SJCRH30 (cell line): Measurements from ENCODE around the gene C18orf63. TPM values are rescaled to one million over a fixed set of nuclear protein-coding genes. Genes with fewer than 3 reads are reported as not detected.
"Not testable (repeated sequence)": the region's sequence is repeated elsewhere in the genome, so short reads cannot be mapped to it uniquely, and the experiment has no call there.

ENCODE experiments used
- DNase-seq, 2 experiments: peaks; one replicate each; pipeline ENCODE4 v3.0.0-alpha.2; 2015 to 2020
- H3K27ac ChIP-seq: fragments of 250-450 bp; sonication (Bioruptor Pico); 2 replicates; pipeline ENCODE4 v1.5.1; 2020; ENCODE audit warnings: mild to moderate bottlenecking, moderate library complexity
- H3K27me3 ChIP-seq: fragments of 250-450 bp; sonication (Bioruptor Pico); 2 replicates; pipeline ENCODE4 v1.5.1; 2020; ENCODE audit warnings: mild to moderate bottlenecking, moderate library complexity
- H3K36me3 ChIP-seq: fragments of 250-450 bp; sonication (Bioruptor Pico); 2 replicates; pipeline ENCODE4 v1.5.1; 2020; ENCODE audit warnings: mild to moderate bottlenecking, moderate library complexity
- H3K4me1 ChIP-seq: fragments of 250-450 bp; sonication (Bioruptor Pico); 2 replicates; pipeline ENCODE4 v1.5.1; 2020; ENCODE audit warnings: mild to moderate bottlenecking, moderate library complexity
- H3K4me3 ChIP-seq: fragments of 250-450 bp; sonication (Bioruptor Pico); 2 replicates; pipeline ENCODE4 v1.5.1; 2020; ENCODE audit warnings: mild to moderate bottlenecking, moderate library complexity
- H3K9me3 ChIP-seq: fragments of 250-450 bp; sonication (Bioruptor Pico); replicated peaks from 2 replicates; pipeline ENCODE4 v1.5.1; 2020; ENCODE audit warnings: mild to moderate bottlenecking, moderate library complexity
- total RNA-seq: library from RNA; depleted of rRNA; stranded (reverse); fragments of >200 nt; shearing (Covaris generic); gene quantifications from 2 replicates; pipeline ENCODE4 v1.2.3, GENCODE V29; 2014

C18orf63 gene
- total RNA-seq, 1 experiment from 2014 or later: not detected

DNA sequence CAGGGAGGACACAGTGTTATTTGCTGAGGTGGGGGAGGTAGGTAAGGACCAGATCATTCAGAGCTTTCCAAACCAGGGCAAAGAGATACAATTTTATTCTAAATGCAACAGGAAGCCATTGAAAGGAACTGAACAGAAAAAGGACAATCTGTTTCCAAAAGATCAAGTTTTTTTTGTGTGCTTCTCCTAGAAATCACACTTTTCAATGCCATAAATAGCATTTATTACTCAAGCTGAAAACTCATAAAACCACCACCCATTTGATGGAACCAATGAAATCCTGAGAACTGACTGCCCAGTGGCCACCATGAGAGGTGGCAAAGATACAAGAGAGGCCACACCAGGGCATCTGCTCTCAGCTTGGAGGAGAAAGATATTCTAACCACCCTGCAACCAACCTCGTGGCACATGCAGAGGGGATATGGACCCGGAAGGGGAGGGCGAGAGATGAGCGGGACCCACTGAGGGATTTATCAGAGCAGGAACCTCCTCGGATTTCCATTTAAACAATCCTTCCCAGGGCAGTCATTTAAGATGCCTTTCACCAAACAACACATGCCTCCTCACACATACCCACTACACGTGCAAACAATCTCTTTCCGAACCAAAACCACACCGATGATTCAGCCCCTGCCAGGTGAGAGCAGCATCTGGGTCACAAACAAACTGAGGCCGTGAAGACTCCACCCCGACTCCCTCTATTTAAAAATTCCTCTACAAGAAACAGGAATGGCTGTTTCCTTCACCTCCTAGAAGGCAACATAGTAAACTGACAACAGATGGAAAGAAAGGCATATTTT is 32.7 kb upstream of the C18orf63 start:
- Histone ChIP-seq H3K27me3 (no peaks in the 10 kb centered on the region), H3K4me1 (0 out of 2 replicates have a peak, but pooled peaks cover 3% of the 10 kb centered on the region), H3K4me3 (no peak overlapping the region), H3K9me3 (no peaks in the 10 kb centered on the region), H3K36me3 (no peaks in the 10 kb centered on the region), H3K27ac (no peak overlapping the region)
- DNase-seq: no peak

DNA sequence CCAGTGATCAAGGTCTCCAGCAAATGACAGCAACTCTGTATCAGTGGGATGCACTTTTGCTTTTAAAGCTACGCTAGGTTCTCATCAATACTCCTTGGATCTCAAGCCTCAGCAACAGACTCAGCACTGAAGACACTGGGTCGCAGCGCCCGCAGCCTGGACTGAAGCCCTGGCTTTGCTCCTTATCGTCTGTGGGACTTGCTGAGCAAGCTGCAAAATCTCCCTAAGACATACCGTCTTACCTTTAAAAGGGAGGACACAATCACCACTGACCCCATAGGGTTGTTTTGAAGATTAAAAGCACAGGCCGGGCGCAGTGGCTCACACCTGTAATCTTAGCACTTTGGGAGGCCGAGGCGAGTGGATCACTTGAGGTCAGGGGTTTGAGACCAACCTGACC is 32.0 kb upstream of the C18orf63 start:
- H3K4me3 ChIP-seq: no peak overlapping the region
- DNase-seq: no peak
- no peak overlapping the region for H3K27ac ChIP-seq
- H3K9me3 ChIP-seq: no peaks in the 10 kb centered on the region
- no peaks in the 10 kb centered on the region for H3K36me3 ChIP-seq
- no peaks in the 10 kb centered on the region for H3K27me3 ChIP-seq
- H3K4me1 ChIP-seq: 0 out of 2 replicates have a peak, but pooled peaks cover 3% of the 10 kb centered on the region

DNA sequence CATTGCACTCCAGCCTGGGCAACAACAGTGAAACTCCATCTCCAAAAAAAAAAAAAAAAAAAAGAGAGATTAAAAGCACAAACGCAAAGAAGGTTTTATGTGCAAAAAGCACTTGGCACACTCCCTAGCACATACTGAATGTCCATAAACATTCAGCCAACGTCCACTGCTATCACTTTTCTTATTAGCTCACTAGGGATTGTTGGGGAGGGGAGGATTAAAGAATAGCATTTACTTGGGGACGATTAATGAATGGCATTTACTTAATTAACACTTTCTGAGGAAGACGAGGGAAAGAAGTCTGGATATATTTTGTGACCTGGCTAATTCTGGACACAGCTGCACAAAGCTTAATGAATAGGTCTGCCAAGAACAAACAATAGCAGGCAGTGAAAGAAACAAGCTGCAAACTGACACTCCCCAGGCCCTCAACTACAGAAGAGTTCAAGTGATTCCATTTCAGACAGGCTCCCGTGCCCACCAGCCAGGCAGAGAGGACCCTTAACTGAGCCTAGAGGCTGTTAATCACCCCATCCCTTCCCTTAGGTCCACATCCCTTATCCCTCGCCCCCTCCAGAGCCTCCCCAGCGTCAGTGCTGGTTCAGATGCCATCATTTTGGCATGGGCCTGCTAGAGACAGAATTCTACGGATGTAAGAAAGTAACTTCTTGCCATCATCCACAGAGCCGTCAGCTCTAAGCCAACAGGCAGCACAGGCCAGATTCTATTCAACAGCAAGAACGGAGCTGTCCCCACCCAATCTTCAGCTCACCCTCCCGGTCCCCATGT is 31.3 kb upstream of the C18orf63 start:
- H3K27ac ChIP-seq: no peak overlapping the region
- DNase-seq: no peak
- no peak overlapping the region for H3K4me3 ChIP-seq
- H3K36me3 ChIP-seq: no peaks in the 10 kb centered on the region
- no peaks in the 10 kb centered on the region for H3K4me1 ChIP-seq
- H3K27me3 ChIP-seq: no peaks in the 10 kb centered on the region
- H3K9me3 ChIP-seq: no peaks in the 10 kb centered on the region

DNA sequence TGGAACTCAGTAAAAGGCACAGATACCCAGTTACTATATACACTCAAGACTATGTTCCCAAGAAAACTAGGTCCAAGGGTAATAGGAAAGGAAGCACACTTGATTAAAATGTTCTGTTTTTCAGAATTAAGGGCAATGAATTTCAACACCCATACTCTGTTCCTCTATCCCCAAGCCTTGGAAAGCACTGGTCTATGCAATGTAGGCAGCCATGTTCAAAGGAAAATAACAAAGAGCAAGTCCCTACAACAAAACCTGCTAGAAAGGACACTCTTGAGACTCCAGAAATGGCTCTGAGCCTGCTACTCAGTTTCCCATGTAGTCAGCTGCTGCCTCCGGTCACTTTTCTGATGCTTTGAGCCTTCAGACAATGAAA is 30.7 kb upstream of the C18orf63 start:
- no peak for DNase-seq
- Histone ChIP-seq H3K4me3 (no peak overlapping the region), H3K9me3 (no peaks in the 10 kb centered on the region), H3K27ac (no peak overlapping the region), H3K4me1 (no peaks in the 10 kb centered on the region), H3K27me3 (no peaks in the 10 kb centered on the region), H3K36me3 (no peaks in the 10 kb centered on the region)

DNA sequence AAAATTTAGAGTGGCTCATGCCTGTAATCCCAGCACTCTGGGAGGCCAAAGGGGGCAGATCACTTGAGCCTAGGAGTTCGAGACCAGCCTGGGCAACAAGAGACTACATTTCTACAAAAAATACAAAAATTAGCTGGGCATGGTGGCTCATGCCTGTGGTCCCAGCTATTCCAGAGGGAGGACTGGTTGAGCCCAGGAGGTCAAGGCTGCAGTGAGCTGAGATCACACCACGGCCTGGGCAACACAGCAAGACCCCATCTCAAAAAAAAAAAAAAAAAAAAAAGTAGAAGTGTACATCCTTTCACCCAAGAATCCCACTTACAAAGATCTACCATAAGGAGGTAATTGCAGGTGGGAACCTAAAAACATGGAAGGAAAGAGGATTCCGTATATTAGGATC is 30.1 kb upstream of the C18orf63 start:
- not testable (repeated sequence) for H3K27me3 ChIP-seq, H3K36me3 ChIP-seq, H3K27ac ChIP-seq, H3K9me3 ChIP-seq, H3K4me1 ChIP-seq, DNase-seq, H3K4me3 ChIP-seq

DNA sequence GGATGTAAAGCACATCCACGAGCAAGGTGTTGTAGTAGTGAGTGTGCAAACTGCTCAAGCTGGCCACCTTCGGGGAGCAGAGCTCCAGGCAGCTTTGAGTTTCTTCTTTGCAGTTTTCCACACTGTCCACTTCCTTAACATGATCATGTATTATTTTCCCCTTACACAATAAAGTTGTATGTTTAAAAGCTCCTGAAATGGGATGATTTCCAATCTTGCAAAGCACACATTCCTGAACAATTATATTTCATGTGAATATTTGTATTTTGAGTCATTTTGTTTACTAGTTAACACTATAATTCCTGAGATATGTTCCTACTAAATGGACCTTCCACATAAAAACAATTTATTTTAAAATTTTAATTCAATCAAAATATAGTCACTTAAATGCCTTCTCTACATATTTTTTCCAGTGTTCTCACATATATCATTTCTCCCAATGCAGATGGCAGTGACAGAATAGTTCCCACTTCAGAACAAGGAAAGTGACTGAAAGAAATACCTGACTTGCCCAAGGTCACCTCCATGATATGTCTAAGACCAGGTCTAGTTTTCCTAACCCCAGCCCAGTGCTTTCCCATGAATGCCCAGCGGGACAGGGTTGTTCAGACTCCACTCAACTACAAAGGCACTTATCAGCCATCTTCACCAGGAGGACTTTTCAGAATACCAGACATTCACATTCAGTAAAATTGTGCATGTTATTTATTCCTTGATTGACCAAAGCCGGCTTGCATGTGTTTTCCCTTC is 29.4 kb upstream of the C18orf63 start:
- no peak overlapping the region for H3K4me3 ChIP-seq
- no peaks in the 10 kb centered on the region for H3K27me3 ChIP-seq
- H3K9me3 ChIP-seq: no peaks in the 10 kb centered on the region
- no peaks in the 10 kb centered on the region for H3K36me3 ChIP-seq
- no peak for DNase-seq
- no peak overlapping the region for H3K27ac ChIP-seq
- H3K4me1 ChIP-seq: no peaks in the 10 kb centered on the region

DNA sequence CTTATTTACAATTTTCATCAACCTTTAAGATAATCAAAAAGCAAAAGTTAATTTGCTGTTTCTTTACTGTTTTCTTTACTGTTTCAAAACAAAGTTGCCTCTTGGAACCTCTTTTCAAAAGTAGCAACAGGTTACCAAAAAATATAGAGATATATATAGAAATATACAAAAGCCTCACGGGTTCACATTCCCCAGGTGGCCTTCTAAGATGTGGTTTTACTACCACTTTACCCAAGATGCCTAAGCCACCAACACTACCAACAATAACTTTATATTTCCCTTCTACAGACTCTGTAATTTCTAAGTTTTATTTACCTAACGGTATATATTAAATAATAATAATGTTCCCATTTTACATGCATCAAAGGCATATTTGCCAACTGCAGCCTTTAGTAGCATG is 28.8 kb upstream of the C18orf63 start:
- DNase-seq: no peak

DNA sequence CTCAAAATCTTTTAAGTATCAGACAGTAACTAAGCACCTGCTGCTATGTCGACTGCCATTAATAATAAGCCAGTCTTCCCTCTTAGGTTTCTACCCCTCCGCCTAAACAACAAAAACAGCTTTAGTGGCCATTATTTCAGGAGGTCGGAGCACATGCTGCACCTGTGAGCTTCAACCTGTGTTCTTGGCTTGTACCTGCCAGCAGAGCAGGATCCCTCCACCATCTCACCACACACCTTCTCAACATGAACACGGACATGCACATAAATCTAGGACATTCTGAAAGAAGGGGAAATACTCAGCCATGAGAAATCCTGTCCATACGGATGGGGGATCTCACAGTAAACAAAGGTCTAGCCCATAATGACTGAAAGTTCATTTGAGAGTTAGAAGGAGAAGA is 27.6 kb upstream of the C18orf63 start:
- H3K27ac ChIP-seq: no peak overlapping the region
- no peaks in the 10 kb centered on the region for H3K4me1 ChIP-seq
- no peaks in the 10 kb centered on the region for H3K9me3 ChIP-seq
- no peak for DNase-seq
- no peak overlapping the region for H3K4me3 ChIP-seq
- H3K36me3 ChIP-seq: no peaks in the 10 kb centered on the region
- no peaks in the 10 kb centered on the region for H3K27me3 ChIP-seq

More for the DNA sequence above, 28.8 kb upstream of the C18orf63 start:
- no peak overlapping the region for H3K4me3 ChIP-seq
- no peaks in the 10 kb centered on the region for H3K9me3 ChIP-seq
- H3K4me1 ChIP-seq: no peaks in the 10 kb centered on the region
- no peak overlapping the region for H3K27ac ChIP-seq
- no peaks in the 10 kb centered on the region for H3K27me3 ChIP-seq
- no peaks in the 10 kb centered on the region for H3K36me3 ChIP-seq

DNA sequence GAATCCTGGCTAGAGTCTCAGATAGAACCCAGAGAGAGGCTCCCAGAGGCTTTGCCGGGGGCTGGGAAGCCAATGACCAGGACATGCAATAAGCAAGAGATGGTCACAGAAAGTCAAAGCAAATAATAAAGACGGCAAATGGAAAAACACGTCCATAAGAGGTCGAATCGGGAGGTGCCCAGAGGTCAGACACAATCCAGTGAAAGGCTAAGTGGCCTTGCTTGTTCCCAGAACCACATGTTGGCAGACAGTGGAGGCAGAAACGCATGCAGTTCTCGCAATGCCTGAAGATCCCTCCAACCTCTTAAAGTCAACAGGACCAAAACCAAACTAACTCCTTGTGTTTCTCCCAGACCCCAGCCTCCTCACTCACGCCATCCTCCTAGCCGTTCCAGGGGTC is 26.9 kb upstream of the C18orf63 start:
- H3K4me1 ChIP-seq: no peaks in the 10 kb centered on the region
- no peak for DNase-seq
- H3K9me3 ChIP-seq: no peaks in the 10 kb centered on the region
- no peaks in the 10 kb centered on the region for H3K27me3 ChIP-seq
- no peaks in the 10 kb centered on the region for H3K36me3 ChIP-seq
- H3K4me3 ChIP-seq: no peak overlapping the region
- H3K27ac ChIP-seq: no peak overlapping the region

DNA sequence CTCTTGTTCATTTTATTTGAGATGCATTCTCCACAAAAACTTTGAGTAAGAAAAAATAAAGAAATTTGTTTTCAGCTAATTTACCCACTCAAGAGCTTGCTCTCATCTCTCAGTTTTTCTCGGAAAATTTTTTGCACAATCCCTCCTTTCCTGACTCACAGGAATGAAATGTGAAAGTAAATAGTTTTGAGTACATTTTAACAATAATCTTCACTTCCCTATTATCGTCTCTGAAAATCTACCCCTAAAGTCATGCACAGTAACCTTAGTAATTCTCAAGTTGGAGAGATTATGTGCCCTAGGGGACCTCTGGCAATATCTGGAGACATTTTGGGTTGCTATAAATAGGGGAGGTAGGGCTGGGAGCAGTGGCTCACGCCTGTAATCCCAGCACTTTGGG is 26.5 kb upstream of the C18orf63 start:
- Histone ChIP-seq H3K4me1 (no peaks in the 10 kb centered on the region), H3K27me3 (no peaks in the 10 kb centered on the region), H3K4me3 (no peak overlapping the region), H3K27ac (no peak overlapping the region), H3K36me3 (no peaks in the 10 kb centered on the region), H3K9me3 (no peaks in the 10 kb centered on the region)
- DNase-seq: no peak

DNA sequence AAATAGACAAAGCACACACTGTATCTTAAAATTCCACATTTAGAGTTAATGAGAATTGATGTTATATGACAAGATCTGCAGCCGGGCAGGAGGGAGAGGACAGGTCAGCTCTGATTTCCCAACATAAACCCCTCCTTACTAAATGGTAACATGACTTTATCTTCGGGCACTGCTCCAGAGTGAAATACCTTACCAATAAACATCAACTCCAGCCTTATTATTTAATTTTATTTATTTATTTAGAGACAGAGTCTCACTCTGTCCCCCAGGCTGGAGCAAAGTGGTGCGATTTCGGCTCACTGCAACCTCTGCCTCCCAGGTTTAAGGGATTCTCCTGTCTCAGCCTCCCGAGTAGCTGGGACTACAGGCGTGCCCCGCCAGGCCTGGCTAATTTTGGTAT is 25.6 kb upstream of the C18orf63 start:
- no peaks in the 10 kb centered on the region for H3K9me3 ChIP-seq
- H3K4me3 ChIP-seq: no peak overlapping the region
- no peaks in the 10 kb centered on the region for H3K27me3 ChIP-seq
- H3K4me1 ChIP-seq: no peaks in the 10 kb centered on the region
- no peak for DNase-seq
- no peak overlapping the region for H3K27ac ChIP-seq
- H3K36me3 ChIP-seq: no peaks in the 10 kb centered on the region

DNA sequence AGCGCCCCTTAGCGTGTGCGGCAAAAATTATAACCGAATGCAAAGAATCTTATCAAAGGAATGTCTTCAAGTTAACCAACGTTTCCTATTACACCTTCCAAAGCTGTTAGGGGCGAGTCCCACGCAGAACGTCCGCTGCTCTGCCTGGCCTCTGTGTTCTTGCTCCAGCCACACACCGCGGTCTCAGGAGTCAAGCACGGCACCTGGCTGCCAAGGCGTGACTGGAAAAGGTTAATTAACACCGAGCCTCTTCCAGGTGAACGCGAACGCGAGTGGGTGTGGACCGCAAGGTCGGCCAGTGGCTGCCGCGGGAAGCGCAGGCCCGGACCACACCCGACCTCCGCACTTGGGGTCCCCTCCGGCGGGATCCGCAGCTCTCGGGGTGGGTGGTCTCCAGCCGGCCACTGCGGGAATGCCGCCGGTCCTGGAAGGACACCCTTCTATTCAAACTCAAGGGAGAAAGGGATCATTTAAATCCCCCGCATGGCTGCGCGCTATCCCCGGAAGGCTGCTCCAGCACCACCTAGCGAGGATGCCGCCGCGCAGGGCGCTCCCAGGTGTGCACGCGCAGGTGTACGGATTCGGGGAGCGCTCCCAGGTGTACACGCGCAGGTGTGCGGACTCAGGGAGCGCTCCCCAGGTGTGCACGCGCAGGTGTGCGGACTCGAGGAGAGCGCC is 24.7 kb upstream of the C18orf63 start:
- no peaks in the 10 kb centered on the region for H3K9me3 ChIP-seq
- DNase-seq: no peak
- peak overlapping the region; percentile 67; the same call in 1 of the 2 replicates for H3K4me3 ChIP-seq
- H3K36me3 ChIP-seq: no peaks in the 10 kb centered on the region
- no peak overlapping the region for H3K27ac ChIP-seq
- no peaks in the 10 kb centered on the region for H3K4me1 ChIP-seq
- H3K27me3 ChIP-seq: no peaks in the 10 kb centered on the region

DNA sequence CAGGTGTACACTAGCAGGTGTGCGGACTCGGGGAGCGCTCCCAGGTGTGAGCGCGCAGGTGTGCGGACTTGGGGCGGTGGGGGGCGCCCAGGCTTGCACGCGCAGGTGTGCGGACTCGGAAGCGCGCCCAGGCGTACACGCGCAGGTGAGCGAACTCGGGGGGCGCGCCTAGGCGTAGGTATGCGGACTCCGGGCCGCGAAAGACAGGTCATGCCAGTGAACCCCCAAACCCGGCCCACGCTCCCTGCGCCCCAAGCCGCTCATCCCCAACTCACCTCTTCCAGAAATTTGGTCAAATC is 24.2 kb upstream of the C18orf63 start:
- no peaks in the 10 kb centered on the region for H3K4me1 ChIP-seq
- H3K36me3 ChIP-seq: no peaks in the 10 kb centered on the region
- DNase-seq: no peak
- peak overlapping the region; percentile 67 for H3K4me3 ChIP-seq
- H3K27ac ChIP-seq: no peak overlapping the region; the same call in 1 of the 2 replicates
- H3K9me3 ChIP-seq: no peaks in the 10 kb centered on the region
- no peaks in the 10 kb centered on the region for H3K27me3 ChIP-seq

DNA sequence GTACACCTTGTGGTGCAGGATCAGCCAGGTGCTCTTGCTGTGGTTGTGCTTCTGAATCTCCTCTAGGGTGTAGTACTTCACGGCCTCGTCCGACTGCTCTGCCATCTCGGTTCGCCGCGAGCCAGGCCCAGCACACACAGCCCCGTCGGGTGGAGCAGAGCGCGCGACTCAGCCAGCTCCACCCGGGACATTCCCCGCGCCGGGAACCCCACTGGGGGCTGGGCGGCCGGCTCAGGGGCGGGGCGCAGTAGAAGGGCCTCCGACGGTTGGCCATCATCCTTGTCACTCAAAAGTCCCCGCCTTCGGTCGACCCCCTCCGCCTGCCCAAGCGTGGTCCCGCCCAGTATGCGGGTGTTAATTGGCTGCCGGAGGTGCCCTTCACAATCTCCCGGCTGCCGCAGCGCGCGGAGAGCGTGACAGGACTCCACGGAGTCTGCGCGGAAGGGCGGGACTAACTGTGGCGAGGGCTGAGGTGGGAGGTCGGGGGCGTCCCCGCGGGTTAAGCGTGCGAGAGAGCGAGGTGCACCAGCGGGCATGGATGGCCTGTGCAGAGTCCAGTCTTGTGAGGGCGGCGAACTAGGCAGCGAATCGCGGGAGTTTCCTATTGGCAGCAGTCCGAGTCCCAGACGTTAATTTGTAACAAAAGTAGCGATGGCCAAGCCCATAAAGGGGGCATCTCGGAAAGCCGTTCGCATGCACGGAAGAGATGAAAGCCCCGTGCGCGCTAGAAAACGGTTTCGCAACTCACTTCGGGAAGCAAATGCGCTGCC is 23.7 kb upstream of the C18orf63 start, which contains the start of gene CYB5A:
CYB5A (minus strand) TSS at position 193 of the 770 bp plus-strand sequence; CDS start at position 105, 88 bp downstream.
- H3K27me3 ChIP-seq: no peaks in the 10 kb centered on the region
- peak within 1 kb of the TSS; percentile 67 for H3K4me3 ChIP-seq
- H3K36me3 ChIP-seq: no peaks in the 10 kb centered on the region
- DNase-seq: peak; percentile 92
- H3K4me1 ChIP-seq: no peaks in the 10 kb centered on the region
- H3K9me3 ChIP-seq: no peaks in the 10 kb centered on the region
- H3K27ac ChIP-seq: peak within 1 kb of the TSS; percentile 15; the same call in 1 of the 2 replicates
